A549 (cell line): Measurements from ENCODE around the gene FAM228B.
"Not testable (repeated sequence)": the region's sequence is repeated elsewhere in the genome, so short reads cannot be mapped to it uniquely, and the experiment has no call there.

Experiments used
- CEBPB ChIP-seq, 2 experiments: fragments of >200 bp in 1 of 2; sonication (Bioruptor Twin) in 1 of 2; formaldehyde crosslinking in 1 of 2; IDR thresholded peaks; 2 replicates each; pipeline ENCODE4 v1.6.1; 2012 to 2016
- ESRRA ChIP-seq: fragments of 150-350 bp; IDR thresholded peaks from 2 replicates; pipeline ENCODE4 v1.6.1; 2014; ENCODE audit warnings: mild to moderate bottlenecking, low read length, borderline replicate concordance
- JUN ChIP-seq, 2 experiments: fragments of >200 bp; sonication (Bioruptor Twin); formaldehyde crosslinking; IDR thresholded peaks; 2 replicates in 1 of 2; 3 replicates in 1 of 2; pipeline ENCODE4 v1.6.1; 2016 to 2017
- MAZ ChIP-seq: fragments of 150-350 bp; IDR thresholded peaks from 2 replicates; pipeline ENCODE4 v1.6.1; 2014; ENCODE audit warnings: antibody characterized with exemption, low read depth, low read length, borderline replicate concordance
- POLR2A ChIP-seq: IDR thresholded peaks from 2 replicates; pipeline ENCODE4 v1.6.1; 2012; ENCODE audit warnings: mild to moderate bottlenecking, low read length
- POLR2AphosphoS2 ChIP-seq: conservative IDR thresholded peaks from 2 replicates; pipeline ENCODE4 v1.6.1; 2012; ENCODE audit warnings: low read length, improper control_type of control experiment, inconsistent platforms
- RAD21 ChIP-seq, 2 experiments: fragments of >200 bp in 1 of 2; sonication (Bioruptor Twin) in 1 of 2; formaldehyde crosslinking in 1 of 2; IDR thresholded peaks in 1 of 2; conservative IDR thresholded peaks in 1 of 2; 2 replicates in 1 of 2; 3 replicates in 1 of 2; pipeline ENCODE4 v1.6.1; 2012 to 2018; ENCODE audit warnings: inconsistent platforms in 1 of 2
- RFX5 ChIP-seq: fragments of 450-650 bp; IDR thresholded peaks from 2 replicates; pipeline ENCODE4 v1.7.1; 2014; ENCODE audit warnings: antibody characterized with exemption, mild to moderate bottlenecking, moderate library complexity
- TP53 ChIP-seq: fragments of 250-450 bp; sonication (Bioruptor Pico); IDR thresholded peaks from 2 replicates; pipeline ENCODE4 v1.5.0; 2021; ENCODE audit warnings: mild to moderate bottlenecking, moderate library complexity
- TF ChIP-seq, protein P1 (sequence below): IDR thresholded peaks from 2 replicates; pipeline ENCODE4 v1.6.1; 2012
- TF ChIP-seq, protein P2 (sequence below): fragments of >200 bp; sonication (Bioruptor Twin); formaldehyde crosslinking; IDR thresholded peaks from 3 replicates; pipeline ENCODE4 v1.5.1; 2016
- TF ChIP-seq, protein P3 (sequence below): fragments of 200-600 bp; sonication (generic); IDR thresholded peaks from 2 replicates; pipeline ENCODE4 v1.6.1; 2016; ENCODE audit warnings: antibody characterized with exemption, mild to moderate bottlenecking, moderate library complexity
- TF ChIP-seq, protein P4 (sequence below): fragments of >200 bp; sonication (Bioruptor Twin); formaldehyde crosslinking; IDR thresholded peaks from 3 replicates; pipeline ENCODE4 v1.6.1; 2016

DNA sequence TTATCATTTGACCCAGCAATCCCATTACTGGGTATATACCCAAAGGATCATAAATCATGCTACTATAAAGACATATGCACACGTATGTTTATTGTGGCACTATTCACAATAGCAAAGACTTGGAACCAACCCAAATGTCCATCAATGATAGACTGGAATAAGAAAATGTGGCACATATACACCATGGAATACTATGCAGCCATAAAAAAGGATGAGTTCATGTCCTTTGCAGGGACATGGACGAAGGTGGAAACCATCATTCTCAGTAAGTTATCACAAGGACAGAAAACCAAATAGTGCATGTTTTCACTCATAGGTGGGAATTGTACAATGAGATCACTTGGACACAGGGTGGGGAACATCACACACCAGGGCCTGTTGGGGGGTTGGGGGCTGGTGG lies 22.5 kb upstream of the FAM228B start:
- TF ChIP-seq, protein P1, sequence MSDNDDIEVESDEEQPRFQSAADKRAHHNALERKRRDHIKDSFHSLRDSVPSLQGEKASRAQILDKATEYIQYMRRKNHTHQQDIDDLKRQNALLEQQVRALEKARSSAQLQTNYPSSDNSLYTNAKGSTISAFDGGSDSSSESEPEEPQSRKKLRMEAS = not testable (repeated sequence)
- not testable (repeated sequence) for TF ChIP-seq POLR2A; JUN (IDR thresholded peaks at IDR 0.05); RAD21 (conservative IDR thresholded peaks at IDR 0.05 in 1 of 2, IDR thresholded peaks at IDR 0.05 in 1 of 2); ESRRA; CEBPB (IDR thresholded peaks at IDR 0.05); POLR2AphosphoS2; MAZ; TP53 (CRISPR knock-in tag); RFX5
- TF ChIP-seq, protein P2, sequence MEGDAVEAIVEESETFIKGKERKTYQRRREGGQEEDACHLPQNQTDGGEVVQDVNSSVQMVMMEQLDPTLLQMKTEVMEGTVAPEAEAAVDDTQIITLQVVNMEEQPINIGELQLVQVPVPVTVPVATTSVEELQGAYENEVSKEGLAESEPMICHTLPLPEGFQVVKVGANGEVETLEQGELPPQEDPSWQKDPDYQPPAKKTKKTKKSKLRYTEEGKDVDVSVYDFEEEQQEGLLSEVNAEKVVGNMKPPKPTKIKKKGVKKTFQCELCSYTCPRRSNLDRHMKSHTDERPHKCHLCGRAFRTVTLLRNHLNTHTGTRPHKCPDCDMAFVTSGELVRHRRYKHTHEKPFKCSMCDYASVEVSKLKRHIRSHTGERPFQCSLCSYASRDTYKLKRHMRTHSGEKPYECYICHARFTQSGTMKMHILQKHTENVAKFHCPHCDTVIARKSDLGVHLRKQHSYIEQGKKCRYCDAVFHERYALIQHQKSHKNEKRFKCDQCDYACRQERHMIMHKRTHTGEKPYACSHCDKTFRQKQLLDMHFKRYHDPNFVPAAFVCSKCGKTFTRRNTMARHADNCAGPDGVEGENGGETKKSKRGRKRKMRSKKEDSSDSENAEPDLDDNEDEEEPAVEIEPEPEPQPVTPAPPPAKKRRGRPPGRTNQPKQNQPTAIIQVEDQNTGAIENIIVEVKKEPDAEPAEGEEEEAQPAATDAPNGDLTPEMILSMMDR = not testable (repeated sequence)
- TF ChIP-seq, protein P3, sequence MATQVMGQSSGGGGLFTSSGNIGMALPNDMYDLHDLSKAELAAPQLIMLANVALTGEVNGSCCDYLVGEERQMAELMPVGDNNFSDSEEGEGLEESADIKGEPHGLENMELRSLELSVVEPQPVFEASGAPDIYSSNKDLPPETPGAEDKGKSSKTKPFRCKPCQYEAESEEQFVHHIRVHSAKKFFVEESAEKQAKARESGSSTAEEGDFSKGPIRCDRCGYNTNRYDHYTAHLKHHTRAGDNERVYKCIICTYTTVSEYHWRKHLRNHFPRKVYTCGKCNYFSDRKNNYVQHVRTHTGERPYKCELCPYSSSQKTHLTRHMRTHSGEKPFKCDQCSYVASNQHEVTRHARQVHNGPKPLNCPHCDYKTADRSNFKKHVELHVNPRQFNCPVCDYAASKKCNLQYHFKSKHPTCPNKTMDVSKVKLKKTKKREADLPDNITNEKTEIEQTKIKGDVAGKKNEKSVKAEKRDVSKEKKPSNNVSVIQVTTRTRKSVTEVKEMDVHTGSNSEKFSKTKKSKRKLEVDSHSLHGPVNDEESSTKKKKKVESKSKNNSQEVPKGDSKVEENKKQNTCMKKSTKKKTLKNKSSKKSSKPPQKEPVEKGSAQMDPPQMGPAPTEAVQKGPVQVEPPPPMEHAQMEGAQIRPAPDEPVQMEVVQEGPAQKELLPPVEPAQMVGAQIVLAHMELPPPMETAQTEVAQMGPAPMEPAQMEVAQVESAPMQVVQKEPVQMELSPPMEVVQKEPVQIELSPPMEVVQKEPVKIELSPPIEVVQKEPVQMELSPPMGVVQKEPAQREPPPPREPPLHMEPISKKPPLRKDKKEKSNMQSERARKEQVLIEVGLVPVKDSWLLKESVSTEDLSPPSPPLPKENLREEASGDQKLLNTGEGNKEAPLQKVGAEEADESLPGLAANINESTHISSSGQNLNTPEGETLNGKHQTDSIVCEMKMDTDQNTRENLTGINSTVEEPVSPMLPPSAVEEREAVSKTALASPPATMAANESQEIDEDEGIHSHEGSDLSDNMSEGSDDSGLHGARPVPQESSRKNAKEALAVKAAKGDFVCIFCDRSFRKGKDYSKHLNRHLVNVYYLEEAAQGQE = not testable (repeated sequence)
- TF ChIP-seq, protein P4, sequence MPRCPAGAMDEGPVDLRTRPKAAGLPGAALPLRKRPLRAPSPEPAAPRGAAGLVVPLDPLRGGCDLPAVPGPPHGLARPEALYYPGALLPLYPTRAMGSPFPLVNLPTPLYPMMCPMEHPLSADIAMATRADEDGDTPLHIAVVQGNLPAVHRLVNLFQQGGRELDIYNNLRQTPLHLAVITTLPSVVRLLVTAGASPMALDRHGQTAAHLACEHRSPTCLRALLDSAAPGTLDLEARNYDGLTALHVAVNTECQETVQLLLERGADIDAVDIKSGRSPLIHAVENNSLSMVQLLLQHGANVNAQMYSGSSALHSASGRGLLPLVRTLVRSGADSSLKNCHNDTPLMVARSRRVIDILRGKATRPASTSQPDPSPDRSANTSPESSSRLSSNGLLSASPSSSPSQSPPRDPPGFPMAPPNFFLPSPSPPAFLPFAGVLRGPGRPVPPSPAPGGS = not testable (repeated sequence)
